Activated CD4-positive, alpha-beta T cell treated with anti-CD3 and anti-CD28 coated beads, Interleukin-2, amount 50 U/mL, for 4 hours (primary cell): ENCODE results near the gene COQ8B.
"Not testable (repeated sequence)": the region's sequence is repeated elsewhere in the genome, so short reads cannot be mapped to it uniquely, and the experiment has no call there.

Experiments
- DNase-seq, 2 experiments: peaks; one replicate each; pipeline ENCODE4 v3.0.0-alpha.2; 2020

The COQ8B gene

DNA sequence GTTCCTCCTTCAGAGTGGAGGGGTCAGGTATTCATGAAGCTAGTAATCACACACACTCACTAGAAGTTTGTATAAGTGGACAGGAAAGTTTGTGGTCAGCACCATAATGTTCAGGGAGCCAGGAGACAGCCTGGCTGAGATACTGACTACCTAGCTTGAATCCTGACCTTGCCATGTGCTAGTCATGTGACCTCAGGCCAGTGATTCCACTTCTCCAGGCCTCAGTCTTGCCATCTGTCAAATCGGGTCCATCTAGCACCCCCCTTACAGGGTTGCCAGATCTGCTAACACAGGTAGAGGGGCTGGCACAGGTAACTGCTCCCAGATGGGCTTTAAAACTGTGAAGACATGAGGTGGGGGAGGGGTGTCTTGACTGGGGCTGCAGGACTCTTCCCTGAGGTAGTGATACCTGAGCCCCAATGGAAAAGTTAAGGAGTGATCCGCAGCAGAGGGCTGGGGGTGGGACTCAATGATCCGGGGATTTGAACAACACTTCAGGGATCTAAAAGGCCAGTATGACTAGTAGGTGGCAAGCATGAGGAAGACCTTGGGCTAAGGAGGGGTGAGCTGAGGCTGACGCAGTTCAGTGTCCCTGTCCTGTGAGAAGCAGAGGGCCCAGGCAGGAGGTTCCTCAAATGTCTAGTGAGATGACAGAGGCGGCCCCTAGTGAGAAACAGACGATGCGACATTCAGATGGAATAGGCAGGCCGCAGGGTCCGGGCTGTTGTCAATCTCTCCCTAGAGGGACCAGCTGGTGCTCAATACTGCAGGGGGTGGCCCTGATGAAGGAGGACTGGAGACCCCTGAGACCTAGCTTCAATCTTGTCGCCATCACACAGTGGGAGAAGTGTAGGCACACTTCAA is 25.1 kb upstream of the COQ8B start:
- no peak for DNase-seq

DNA sequence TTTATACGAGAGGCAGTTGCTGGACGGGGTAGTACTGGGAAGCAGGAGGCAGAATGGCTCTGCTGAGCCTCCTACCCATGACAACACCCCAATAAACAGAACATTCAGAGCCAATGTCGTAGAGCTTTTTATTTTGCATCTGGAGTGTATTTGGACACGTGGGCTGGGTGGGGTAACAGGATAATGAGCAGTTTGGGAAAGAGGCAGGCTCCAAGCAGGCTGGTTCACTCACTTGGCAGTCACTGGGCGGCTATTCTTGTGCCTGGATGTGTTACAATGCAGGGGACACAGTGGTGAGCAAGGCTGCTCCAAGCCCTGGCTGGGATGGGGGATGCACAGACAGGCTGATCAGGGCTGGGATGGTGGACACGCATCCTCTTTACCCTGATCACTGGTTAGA is 24.1 kb upstream of the COQ8B start:
- DNase-seq = no peak

DNA sequence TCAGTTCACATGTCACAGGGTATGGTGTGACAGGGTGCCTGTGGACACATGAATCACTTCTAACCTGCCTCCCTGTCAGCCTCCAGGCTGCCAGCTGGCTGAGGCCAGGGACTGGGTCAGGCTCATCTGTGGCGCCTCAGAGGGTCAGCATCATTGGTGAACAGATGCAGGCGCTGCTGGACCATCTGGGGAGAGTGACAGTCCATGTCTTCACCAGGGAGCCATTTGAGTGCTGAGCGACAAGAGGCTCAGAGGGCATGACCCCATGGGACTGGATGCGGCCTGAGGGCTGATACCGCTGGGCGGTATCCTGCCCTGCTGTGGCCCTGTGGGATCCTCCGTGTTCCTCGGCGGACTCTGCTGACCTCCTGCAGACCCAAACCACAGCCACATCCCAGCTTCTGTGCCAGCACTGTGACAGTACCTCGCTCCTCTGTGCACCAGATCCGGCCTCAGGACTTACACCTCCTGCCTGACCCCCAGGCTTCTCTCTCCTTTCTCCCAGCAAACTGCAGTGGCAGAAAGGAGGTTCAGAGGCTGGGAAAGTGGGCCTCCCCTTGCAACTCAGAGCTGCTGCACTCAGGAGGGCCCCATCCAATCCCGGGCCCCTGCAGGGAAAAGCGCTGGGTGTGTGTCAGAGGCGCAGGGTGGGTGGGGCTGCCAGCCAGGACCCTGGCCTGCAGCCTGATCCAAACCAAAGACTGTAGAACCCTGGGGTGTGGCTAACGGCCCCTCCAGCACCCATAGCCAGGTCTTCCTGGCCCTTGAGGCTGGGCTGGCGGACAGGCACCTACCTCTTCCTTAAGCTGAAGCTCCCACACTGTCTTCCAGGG is 23.4 kb upstream of the COQ8B start:
- DNase-seq = no peak

DNA sequence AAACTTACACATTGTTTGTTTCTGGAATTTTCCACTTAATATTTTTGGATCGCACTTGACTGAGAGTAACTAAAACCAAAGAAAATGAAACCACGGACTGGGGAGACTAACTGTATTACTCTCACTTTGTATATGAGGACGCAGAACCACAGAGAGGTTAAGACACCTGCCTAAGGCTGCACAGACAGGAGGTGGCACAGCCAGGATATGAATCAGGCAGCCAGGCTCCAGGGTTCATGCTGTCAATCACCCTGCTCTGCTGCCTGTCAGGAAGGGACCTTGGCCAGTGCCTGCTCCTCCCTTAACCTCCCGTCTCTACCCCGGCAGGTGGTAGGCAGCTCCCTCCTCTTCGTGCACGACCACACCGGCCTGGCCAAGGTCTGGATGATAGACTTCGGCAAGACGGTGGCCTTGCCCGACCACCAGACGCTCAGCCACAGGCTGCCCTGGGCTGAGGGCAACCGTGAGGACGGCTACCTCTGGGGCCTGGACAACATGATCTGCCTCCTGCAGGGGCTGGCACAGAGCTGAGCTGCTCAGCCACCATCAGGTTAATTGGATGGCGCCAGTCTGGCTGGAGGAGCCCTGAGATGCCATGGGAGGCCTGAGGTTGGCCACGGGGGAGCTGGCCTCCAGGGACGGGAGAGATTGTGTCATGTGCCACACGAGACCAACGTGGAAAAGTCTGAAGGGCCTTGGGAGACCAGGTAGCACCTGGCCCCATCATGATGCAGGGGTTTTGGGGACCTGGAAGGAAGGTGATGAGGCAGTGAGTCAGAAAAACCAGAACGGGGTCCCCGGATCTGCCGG is 22.5 kb upstream of the COQ8B start:
- DNase-seq = no peak

DNA sequence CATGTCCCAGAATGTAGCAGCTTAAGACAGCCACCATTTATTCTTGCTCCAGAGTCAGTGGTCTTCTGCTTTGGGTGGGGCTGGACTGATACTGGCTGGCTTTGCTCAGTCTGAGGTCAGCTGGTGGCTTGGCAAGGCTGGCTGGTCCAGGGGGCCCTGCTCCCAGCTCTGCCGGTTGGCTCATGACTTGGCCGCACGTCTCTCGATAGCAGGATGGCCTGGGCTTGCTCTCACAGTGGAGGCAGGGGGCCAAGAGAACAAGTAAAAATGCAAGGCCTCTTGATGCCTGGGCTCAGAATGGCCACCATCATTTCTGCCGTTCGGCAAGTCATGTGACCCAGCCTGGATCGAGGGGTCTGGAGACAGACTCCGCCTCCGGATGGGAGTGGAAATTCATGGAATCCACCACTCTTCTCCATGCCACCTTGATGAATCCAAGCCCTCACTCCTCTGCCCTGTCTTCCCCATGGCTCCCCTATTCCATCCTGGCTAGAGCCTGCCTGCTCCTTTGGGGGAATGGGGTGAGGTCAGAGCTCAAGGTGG is 20.5 kb upstream of the COQ8B start:
- DNase-seq = no peak

DNA sequence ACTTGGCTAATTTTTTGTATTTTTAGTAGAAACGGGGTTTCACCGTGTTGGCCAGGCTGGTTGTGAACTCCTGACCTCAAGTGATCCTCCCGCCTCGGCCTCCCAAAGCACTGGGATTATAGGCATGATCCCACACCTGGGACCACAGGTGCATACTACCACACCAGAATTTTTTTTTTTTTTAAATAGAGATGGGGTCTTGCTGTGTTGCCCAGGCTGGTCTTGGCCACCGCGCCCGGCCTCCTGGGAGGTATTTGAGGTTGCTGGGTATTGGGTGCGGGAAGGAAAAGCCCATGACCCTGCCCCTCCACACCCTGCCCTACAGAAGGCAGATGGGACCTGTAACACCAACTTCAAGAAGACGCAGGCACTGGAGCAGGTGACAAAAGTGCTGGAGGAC is 20.0 kb upstream of the COQ8B start:
- no peak for DNase-seq

DNA sequence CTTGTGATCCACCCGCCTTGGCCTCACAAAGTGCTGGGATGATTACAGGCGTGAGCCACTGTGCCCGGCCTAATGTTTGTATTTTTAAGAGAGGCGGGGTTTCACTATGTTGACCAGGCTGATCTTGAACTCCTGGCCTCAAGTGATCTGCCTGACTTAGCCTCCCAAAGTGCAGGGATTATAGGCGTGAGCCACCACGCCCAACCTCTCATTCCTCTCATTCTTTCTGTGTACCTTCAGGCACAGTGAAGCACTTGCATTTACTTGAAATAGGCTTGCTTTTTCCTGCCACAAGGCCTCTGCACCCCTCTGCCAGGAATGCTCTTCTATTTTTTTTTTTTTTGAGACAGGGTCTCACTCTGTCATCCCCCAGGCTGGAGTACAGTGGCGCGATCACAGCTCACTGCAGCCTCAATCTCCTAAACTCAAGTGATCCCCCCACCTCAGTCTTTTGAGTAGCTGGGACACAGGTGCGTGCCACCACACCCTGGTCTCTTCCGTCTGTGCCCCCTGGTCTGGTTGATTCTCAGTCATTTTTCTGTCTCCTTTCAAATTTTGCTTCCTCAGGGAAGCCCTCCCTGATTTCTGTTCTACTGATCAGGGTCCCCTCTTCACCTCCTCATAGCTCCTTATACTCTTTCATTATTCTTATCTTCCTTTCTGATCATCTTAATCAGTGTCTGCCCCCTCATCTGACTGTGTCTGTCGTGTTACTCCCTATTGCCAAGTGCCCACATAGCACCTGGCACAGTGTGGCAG is 18.5 kb upstream of the COQ8B start:
- DNase-seq = no peak

DNA sequence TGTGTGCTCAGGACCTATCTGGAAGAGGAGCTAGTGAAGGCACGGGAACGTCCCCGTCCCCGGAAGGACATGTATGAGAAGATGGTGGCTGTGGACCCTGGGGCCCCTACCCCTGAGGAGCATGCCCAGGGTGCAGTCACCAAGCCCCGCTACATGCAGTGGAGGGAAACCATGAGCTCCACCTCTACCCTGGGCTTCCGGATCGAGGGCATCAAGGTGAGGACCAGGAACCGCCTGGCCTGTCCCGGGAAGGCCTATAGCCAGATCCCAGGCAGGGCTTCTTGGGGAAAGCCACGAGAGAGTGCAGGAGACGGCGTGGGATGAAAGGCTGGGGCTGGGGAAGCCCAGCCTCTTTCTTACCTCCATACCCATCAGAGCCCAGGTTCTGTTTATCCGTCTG is 16.5 kb upstream of the COQ8B start:
- DNase-seq = no peak

DNA sequence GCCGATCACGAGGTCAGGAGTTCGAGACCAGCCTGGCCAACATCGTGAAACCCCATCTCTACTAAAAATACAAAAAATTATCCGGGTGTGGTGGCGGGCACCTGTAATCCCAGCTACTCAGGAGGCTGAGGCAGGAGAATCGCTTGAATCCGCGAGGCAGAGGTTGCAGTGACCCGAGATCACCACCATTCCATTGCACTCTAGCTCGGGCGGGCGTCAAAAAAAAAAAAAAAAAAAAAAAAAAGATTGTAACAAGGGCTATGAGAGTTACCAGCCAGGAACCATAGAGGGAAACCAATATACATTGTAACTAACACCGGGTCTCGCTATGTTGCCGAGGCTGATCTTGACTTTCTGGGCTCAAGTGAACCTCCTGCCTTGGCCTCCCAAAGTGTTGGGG is 15.6 kb upstream of the COQ8B start:
- not testable (repeated sequence) for DNase-seq

DNA sequence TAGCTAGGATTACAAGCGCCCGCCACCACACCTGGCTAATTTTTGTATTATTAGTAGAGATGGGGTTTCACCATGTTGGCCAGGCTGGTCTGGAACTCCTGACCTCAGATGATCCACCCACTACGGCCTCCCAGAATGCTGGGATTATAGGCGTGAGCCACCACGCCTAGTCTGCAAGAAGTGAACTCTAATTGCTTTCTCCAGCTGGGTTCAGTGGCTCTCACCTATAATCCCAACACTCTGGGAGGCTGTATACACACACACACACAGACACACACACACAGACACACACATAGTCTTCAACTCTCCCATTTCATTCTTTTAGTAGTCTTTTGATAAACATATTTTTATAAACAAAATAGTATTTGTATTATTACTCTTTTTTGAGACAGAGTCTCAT is 13.4 kb upstream of the COQ8B start:
- not testable (repeated sequence) for DNase-seq

DNA sequence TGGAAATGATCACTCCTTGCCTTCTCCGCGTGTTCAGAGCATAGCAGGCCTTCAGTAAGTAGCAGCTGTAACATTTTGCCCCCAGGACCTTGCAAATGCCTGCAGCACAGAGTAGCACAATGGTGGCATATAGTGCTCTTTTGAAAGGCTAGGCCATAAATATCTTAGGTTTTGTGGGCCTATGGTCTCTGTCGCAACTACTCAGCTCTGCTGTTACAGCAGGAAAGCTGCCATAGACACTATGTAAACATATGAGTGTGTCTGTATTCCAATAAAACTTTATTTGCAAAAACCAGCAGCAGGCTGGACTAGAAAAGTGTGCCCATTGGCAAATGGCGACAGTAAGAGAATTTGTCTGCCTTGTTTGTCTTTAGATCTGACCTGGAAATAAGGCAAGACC is 9.6 kb upstream of the COQ8B start:
- no peak for DNase-seq

DNA sequence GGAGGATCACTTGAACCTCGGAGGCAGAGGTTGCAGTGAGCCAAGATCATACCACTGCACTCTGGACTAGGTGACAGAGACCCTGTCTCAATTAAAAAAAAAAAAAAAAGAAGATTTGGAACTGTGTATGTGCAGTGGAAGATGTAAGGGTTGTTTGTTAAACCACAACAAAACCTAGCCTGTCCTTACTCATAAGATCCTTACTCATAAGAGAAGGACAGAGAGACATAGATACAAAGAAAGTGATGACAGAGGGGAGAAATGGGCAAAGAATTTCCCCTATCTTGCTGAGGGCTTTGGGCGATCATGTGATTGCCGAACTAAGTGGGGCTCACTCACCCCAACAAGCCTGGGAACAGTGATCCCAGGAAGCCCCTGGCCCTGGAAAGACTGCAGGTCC is 8.2 kb upstream of the COQ8B start:
- no peak for DNase-seq

DNA sequence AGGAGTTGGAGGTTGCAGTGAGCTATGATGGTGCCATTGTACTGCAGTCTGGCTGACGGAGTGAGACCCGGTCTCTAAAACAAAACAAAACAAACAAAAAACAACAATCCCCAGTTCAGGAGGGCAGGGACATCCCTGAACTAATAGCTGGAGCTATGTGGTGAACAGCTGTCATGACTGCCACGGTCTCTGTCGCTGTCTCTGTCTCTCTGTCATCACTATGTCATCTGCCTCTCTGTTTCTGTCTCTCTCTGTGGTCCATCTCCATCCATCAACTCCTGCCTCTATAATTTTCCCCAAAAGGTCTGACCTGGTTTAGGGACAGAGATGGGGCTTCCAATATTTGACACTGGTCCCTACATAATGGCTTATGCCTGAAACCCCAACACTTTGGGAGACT is 7.6 kb upstream of the COQ8B start:
- no peak for DNase-seq

DNA sequence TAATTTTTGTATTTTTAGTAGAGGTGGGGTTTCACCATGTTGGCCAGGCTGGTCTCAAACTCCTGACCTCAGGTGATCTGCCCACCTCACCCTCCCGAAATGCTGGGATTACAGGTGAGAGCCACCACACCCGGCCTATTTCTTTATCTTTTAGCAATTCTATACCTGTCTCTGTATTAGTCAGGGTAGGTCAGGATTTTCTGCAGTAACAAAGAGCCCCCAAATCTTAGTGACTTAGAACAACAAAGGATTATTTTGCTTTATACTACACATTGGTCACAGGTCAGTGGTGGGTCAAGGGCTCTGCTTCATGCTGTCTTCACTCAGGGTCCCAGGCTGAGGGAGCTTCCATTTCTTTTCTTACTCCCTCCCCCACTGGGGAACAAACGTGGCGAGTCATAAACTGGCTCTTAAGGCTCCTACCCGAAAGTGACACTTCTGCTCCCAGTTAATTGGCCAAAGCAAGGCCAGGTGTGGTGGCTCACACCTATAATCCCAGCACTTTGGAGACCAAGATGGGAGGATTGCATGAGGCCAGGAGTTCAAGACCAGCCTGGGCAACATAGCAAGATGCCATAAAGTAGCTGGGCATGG is 7.1 kb upstream of the COQ8B start:
- DNase-seq = no peak

DNA sequence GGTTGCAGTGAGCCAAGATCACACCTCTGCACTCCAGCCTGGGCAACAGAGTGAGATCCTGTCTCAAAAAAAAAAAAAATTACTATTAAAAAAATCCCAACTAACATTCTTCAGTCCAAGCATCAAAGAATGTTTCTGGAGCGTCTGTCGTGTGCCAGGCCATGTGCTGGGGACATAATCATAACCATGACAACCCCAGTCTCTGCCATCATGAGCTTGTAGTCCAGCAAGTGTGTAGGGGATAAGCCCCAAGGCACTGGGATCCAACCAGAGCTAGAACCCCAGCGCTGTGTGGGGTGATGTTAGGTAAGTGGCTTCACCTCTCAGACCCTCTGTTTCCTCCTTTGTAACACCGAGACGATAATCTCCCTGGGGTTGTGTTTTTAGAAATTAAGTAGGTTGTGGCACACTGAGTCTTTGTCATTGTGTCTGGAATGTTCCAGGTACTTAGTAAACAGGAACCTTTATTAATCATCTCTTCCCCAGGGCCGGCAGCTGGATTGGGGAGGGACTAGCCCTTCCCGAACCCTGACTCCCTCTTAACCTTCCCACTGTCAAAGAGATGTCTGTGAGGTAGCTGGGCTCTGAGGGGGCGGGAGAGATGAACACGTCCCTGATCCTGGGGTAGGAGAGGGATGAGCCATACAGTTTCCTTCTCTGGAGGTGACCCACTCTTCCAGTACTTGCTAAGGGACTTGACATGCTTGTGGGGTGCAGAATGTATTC is 5.4 kb upstream of the COQ8B start:
- no peak for DNase-seq

DNA sequence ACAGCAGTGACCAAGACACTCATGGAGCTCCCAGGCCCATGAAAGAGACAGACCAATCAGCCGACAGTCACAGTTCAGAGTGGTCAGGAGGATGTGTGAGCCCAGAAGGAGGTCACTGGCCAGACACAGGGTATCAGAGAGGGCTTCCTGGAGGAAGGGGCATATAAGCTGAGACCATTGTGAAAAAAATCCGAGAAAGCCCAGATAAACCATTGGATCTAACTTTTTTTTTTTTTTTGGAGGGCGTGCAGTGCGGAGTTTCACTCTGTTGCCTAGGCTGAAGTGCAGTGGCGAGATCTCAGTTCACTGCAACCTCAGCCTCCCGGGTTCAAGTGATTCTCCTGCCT is 4.4 kb upstream of the COQ8B start:
- no peak for DNase-seq

DNA sequence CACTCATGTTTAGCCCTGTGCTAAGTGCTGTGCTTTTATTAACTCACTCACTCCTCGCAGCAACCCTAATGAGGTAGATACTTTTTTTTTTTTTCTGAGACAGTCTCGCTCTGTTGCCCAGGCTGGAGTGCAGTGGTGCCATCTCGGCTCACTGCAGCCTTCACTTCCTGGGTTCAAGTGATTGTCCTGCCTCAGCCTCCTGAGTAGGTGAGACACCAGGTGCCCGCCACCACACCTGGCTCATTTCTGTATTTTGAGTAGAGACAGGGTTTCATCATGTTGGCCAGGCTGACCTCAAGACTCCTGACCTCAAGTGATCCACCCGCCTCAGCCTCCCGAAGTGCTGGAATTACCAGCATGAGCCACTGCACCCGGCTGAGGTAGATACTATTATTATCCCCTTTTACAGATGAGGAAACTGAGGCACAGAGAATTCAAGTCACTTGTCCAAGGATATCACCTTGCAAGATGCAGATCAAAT is 2.8 kb upstream of the COQ8B start:
- no peak for DNase-seq

DNA sequence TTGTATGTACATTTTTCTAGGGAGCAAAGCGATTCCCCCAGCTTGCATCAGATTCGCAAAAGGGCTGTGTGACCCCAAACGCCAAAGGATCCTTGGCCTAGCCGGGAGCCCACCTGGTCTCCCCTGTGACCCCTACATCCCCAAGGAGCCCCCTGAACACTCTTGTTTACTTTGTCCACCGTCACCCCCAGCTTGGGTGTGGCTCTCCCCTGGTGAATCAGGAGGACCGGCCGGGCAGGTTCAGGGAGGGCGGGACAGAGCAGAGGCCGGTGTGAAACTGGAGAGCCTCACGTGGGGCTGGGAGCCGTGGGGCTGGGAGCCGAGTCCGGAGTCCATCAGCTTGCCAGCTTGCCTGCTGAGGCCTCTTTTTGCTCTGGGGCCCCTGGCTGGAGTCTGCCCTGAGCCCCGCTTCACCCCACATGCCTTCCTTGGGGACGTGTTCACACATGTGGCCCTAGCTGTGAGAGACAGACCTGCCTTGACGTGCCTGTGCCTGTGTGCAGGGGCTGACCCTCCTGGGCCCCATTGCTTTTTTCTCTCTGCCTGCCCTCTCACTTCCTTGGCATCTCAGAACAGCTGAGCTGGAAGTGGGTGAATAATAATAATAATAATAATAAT is 2.2 kb upstream of the COQ8B start:
- no peak for DNase-seq

DNA sequence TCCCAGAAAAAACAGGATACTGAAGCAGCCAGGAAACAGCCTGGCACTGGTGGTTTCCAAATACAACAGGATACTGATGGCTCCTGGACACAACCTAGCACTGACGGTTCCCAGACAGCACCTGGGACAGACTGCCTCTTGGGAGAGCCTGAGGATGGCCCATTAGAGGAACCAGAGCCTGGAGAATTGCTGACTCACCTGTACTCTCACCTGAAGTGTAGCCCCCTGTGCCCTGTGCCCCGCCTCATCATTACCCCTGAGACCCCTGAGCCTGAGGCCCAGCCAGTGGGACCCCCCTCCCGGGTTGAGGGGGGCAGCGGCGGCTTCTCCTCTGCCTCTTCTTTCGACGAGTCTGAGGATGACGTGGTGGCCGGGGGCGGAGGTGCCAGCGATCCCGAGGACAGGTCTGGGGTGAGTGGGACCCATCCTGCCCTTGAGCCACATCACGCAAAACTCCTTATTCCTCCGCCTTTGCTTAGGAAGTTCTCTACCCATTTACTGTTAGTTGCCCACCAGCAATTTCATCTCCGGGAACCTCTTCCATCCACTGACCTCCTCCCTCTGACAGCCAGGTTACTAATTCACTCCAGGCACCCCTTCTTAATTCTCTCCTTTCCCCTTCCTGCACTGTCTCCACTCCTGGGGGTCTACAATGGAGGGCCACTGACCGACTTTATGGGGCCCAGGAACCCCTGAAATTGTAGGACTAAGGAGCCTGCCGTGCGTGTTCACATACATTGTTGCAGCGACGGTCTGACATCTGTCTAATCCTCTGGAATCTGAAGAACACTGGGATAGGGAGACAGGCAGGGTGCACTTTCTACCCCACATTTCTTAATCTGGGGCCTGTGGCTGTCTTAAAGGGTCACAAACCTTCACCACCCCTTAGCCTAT is 1.4 kb upstream of the COQ8B start:
- DNase-seq = no peak
